Hematopoietic multipotent progenitor cell treated with erythropoietin and hydrocortisone succinate and interleukin-3 and kit ligand, for 8 days (in vitro differentiated cells): ENCODE measurements around the gene SLC35F5.
"Not testable (repeated sequence)": the region's sequence is repeated elsewhere in the genome, so short reads cannot be mapped to it uniquely, and the experiment has no call there.

Source experiments
- DNase-seq: peaks from one replicate; pipeline ENCODE4 v3.0.0-alpha.2; 2015

The SLC35F5 gene

DNA sequence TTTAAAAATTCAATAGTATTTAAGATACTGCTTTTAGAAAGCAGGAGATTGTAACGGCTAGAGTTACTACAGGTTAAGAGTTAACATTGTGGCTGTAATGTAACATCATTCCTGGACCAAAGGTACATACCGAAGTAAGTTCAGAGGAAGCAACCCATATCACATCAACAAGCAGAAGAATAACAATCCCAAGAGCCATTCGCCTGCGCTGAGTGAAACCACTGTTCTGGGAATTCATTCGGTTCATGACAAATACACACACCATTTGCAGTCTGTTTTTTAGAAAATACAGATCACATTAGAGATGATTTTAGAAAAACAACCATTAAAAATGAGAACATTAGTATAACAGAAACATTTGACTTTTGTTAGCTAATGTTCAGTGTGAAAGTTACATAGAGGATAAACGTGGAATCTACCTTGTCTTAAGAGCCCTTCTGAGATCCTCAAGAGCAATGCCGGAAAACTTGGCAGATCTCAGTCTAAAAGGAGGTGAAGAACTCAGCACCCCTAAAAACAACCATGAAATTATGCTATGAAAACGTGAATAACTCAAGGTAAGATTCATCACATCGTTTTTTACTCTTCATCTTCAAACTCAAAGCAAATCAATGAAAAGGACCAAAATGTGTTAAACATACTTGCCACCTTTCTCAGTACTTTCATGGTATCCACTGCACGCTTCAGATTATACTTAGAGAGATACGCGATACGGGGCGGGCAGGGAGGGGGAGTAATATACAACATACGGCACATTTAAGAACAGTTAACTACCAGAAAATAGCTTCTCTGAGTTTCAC lies 1.2 kb downstream of the SLC35F5 start:
- DNase-seq: no peak

DNA sequence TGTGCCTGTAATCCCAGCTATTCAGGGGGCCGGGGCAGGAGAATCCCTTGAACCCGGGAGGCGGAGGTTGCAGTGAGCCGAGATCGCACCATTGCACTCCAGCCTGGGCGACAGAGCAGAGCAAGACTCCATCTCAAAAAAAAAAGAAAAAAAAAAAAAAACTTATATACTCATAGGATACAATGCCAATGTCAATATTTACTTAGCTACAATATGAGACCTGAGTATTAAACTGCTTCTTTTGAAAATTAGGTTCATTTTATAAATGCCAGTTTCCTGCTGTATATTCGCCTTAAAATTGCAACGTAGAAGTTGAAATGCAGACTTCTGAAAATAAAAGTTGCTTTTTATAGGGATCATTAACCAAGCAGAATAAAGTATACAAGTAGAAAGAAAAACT lies 2.3 kb downstream of the SLC35F5 start:
- no peak for DNase-seq

DNA sequence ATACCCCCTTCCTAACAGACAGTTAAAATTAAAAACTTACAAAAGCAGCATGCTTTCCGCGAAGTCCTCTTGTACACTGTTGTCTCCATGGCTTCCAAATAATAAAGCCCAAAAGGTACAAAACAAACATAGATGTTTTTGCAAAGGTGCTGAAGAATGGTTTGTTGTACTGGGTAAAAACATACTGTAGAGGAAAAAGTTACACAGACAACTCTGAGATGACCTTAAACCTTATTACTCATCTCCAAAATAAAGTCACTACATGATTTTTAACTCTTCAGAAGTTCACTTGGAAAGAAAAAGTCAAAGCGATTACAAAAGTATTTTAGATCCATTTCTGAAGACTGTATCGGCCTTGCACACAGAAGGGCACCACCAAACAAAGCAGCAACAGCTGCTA lies 6.1 kb downstream of the SLC35F5 start:
- DNase-seq: no peak

DNA sequence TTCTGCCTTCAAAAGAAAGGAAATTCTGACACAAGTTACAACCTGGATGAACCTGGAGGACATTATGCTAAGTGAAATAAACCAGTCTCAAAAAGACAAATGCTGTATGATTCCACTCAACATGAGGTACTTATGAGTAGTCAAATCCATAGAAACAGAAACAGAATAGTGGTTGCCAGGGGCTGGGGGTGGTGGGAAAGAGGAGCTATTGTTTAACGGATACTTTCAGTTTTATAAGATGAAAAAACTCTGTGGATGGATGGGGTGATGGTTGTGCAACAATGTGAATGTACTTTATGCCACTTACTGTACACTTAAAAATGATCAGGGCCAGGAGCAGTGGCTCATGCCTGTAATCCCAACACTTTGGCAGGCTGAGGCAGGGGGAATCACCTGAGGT lies 15.4 kb downstream of the SLC35F5 start:
- no peak for DNase-seq

DNA sequence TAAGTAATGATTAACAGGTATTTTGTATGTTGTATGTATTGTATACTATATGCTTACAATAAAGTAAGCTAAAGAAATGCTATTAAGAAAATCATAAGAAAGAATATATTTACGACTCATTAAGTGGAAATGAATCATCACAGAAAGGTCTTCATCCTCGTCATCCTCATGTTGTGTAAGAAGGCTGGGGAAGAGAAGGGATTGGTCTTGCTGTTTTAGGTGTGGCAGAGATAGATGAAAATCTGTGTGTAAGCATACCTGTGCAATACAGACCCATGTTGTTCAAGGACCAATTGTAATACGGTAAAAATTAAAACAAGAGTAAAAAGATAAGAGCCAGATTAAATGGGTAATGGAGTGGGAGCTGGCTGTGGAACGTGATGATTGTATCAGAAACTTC lies 16.6 kb downstream of the SLC35F5 start:
- no peak for DNase-seq

DNA sequence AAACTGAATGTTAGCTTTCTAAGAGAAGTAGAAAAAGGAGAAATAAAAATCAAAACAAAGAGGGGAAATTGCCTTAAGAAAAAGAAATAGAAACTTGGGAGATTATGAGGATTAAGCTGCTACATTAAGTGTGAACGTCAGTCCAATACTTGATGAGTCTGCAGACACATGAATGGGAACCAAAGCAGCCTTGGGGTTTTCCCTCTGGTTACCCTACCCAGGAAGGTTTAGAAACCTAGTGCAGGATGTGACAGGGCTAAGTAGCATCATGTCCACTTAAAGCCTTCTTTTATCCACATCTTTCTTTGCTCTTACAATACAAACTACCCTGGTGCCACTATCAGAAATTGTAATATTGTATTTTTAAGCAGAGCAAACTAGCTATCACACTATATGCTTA lies 22.3 kb downstream of the SLC35F5 start:
- DNase-seq: no peak

DNA sequence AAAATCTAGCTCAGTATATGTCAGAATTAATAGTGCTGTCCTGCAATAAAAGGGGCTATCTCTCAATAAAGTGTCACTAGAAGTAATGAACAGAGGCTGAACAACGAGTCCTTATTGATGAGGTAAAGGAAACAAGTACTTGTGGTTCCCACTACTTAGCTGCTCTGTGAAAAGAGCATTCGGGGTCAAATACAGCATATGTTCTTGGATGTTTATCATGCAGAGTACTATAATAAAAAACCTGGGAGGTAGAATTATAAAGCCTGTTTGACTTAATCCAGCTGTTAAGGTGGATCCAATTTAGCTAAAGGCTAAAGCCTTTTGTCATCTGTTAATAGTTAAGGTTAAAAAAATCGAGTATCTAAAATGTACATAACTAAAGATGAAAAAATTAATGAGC lies 32.4 kb downstream of the SLC35F5 start:
- DNase-seq: no peak

DNA sequence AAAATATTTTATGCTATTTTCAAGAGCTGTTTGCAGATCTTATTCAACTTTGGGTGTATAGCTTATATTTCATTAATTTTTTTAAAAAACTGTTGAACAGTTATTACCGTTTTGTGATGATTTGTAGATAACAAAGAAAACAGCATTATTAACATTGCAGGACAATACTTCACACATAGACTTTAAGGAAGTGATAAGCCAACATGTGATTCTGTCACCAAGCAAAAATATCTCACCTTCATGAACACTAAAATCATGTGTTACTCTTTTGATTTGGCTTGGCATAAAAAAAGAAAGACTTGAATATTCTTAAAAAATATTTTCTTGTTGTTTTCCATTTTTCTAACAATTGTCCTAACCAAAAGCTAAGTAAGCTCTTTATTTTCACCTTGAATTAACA lies 33.0 kb downstream of the SLC35F5 start:
- DNase-seq: no peak

DNA sequence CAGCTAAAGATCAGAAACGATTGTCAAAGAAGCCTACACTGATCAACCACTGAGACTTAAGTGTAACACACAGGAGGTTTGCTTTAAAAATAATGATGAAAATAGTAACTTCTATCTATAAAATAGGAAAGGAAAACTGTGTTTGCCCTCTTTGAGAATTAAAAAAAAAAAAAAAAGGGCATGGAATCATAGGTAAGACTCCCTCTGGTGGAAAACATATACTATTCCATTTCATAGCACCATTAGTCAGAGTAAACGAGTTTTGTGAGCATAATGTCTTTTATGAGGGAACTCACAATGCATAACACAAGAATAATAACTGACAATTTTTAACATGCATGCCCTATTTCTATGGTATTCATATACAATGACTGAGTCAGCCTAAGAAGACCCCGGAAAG lies 36.3 kb downstream of the SLC35F5 start:
- DNase-seq: peak; percentile 36

DNA sequence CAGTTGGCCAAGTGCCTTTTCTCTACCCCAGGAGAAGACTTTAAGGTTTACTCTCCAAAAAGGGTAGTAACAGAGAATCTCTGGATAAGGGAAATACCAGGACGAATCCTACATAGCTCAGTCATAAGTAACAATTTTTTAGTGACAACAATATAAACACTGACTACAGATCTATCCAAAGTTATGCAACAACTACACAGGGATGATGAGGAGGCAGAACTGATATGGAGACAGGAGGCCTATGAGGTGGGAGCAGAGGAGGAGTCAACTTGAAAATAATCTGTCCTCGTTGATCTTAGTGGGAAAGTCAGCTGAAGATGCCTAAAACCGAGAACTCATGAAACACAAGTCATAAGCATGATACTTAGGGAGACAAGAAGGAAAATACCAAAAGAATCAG lies 40.2 kb downstream of the SLC35F5 start:
- DNase-seq: no peak

DNA sequence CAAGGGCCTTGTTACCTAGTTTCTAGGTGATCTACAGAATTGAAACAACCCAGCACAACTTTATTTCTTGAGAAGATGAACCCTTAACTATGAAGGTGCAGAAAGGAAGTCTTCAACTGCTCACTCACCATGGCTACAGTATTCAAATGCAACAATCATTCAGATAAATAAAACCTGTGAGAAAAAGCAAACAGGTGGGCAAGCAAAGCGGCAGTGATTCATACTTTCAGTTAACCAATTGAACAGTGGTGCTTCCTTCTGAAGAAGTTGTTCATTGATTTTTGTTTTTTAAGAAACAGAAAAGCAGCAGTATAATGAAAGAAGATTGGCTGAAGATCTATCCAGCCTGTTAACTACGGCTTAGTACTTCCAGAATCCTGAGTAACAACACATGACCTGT lies 43.5 kb downstream of the SLC35F5 start:
- DNase-seq: no peak

DNA sequence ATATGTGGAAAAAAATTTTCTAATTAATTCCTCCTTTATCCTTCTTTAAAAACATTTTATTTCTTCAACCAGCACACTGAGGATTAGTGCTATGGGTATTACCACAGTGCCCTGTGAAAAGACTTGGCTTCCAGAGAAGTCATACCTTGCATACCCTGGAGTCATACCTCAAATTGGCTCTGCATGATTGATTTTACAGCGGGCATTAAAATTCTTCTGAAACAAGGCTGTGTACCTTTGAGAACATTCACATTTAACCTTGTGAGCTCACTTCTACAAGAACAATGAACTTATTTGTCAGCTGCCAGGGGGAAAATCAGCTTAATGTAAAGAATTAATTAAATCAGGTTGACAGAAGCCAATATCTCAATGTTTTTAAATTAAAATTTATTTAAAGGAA lies 44.6 kb downstream of the SLC35F5 start:
- no peak for DNase-seq

DNA sequence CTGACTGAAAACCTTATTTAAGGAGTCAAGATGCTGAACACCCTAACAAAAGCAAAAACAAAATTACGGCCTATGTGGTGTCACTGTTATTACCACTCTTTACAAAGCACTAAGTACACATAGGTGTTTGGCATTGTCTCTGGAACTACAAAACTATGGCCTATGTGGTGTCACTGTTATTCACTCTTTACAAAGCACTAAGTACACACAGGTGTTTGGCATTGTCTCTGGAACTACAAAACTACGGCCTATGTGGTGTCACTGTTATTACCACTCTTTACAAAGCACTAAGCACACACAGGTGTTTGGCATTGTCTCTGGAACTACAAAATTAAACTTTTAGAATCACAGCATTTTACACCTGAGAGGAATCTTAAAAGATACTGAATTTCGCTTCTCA lies 47.4 kb downstream of the SLC35F5 start:
- DNase-seq: no peak

DNA sequence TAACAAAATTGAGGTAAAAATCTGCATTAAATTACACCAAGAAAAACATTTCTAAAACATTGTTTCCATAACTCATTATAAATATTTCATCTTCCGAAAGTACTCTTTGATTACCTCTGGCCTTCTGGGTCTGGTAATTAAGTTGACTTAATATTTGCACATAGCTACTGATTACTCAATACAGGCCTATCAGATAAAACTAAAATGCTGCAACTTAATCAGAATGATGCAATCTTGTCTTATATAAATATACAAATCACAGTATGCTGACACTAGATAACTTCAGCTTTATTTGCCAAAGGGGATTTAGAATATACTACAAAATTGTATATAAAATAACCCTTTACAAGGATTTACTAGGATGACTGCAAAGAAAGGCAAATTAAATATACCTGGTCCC lies 49.3 kb downstream of the SLC35F5 start:
- no peak for DNase-seq

DNA sequence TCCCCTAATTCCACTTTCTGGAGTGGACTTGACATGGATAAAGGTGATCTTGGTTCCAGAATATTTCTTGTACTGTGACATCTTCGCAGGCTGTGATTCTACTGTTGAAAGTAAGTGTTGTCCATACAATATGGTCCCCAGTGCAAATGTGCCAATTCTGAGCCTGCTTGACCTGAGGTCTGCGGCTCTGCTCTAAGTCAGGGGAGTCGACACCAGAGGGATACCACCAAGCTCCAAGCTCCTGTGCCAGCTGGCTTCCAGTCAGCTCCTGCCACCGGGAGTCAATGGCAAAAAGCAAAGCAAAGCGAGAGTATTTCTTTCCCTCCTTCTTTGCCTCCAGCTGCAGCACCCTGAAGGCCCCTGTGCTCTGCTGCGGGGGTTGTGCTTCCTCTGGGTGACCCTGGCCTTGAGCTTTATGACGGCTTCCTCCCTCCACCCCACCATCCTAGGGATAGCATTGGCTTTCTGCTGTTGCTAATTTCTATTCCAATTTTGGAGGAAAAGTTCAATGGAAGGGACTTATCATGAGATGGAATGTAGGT lies 50.4 kb downstream of the SLC35F5 start:
- DNase-seq: no peak

DNA sequence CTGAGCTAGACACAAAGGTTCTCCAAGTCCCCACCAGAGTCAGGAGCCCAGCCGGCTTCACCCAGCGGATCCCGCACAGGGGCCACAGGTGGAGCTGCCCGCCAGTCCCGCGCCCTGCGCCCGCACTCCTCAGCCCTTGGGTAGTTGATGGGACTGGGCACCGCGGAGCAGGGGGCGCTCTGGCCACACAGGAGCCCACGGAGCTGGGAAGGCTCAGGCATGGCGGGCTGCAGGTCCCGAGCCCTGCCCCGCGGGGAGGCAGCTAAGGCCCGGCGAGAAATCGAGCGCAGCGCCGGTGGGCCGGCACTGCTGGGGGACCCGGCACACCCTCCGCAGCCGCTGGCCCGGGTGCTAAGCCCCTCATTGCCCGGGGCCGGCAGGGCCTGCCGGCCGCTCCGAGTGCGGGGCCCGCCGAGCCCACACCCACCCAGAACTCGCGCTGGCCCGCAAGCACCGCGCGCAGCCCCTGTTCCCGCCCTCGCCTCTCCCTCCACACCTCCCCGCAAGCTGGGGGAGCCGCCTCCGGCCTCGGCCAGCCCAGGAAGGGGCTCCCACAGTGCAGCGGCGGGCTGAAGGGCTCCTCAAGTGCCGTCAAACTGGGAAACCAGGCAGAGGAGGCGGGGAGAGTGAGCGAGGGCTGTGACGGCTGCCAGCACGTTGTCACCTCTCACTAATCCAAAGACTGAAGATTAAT lies 52.0 kb downstream of the SLC35F5 start:
- not testable (repeated sequence) for DNase-seq

DNA sequence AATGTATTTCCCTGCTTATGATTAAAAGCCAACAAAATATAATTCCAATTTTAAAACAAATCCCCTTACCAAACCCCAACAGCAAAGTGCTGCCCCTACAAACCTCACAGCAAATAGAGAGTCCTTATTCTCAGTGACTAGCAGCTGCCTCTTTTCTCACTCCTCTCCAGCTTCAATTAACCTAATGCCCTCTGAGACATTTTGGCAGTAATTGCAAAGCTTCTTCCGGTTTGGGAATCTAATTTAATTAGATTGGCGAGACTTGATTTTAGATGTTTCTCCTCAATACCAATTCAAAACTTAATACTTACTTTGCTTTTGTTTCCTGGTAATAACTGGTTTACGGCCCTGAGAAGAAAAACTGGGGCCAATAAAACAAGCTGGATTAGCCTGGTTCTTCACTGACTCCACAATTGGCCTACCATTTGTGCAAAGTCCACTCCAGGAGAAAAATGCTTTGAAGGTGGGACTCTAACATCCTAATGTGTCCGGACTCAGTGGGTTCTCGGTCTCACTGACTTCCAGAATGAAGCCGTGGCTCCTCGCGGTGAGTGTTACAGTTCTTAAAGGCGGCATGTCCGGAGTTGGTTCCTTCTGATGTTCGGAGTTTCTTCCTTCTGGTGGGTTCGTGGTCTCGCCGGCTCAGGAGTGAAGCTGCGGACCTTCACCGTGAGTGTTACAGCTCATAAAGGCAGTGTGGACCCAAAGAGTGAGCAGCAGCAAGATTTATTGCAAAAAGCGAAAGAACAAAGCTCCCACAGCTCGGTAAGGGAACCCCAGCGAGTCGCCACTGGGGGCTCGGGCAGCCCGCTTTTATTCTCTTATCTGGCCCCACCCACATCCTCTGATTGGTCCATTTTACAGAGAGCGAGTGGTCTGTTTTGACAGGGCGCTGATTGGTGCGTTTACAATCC lies 52.8 kb downstream of the SLC35F5 start:
- DNase-seq: no peak

DNA sequence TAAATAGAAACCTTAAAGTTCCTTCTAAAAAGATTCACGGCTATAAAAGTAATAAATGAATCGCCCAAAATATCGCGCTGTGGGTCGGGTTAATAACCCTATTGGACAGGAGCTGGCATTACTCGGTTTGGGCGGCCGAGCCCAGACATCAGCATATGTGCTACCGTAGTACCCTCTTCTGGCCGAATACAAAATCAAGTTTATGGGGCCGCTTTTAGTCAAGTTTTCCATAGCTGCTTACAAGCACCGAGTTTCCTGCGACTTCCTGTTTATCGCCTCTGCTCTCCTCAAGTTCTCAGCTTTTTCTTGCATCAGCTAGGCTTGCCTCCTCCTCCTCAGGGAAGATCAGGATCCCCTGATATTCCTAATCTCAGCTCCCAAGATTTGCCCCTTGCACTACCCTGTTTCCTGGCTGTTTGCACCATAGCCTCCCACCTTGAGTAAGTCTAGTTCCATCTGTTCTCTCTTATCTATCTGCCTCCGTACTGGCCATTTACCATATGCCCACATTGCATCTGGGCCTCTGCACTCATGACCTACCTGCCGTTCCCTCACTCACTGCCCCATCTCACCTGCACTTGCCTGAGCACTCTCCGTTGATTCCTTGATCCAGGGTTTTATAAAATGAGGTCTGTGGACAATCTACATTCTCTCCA lies 56.1 kb downstream of the SLC35F5 start:
- peak; percentile 87 for DNase-seq

DNA sequence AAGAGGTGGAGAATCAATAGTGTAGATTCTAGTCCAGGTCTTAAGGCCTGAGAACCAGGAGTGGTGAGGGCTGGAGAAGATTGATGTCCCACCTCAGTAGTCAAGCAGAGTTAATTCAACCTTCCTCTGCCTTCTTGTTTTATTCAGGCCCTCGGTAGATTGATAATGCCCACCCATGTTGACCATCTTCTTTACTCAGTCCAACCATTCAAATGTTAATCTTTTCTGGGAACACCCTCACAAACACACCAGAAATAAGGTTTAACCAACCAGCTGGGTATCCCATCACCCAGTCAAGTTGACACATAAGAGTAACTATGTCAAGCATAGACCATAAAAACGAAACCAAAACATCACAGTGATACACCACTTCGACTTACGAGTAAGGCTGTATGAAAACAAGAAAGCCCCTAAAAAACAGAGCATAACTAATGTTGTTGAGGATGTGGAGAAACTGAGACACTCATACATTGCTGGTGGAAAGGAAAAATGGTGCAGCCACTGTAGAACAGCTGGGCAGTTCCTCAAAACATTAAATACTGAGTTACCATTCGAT lies 57.5 kb downstream of the SLC35F5 start:
- DNase-seq: no peak

DNA sequence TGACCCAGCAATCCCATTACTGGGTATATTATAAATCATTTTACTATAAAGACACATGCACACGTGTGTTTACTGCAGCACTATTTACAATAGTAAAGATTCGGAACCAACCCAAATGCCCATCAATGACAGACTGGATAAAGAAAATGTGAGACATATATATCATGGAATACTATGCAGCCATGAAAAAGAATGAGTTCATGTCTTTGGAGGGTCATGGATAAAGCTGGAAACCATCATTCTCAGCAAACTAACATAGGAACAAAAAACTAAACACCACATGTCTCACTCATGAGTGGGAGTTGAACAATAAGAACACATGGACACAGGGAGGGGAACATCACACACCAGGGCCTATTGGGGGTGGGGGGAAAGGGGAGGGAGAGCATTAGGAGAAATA lies 58.2 kb downstream of the SLC35F5 start:
- not testable (repeated sequence) for DNase-seq

DNA sequence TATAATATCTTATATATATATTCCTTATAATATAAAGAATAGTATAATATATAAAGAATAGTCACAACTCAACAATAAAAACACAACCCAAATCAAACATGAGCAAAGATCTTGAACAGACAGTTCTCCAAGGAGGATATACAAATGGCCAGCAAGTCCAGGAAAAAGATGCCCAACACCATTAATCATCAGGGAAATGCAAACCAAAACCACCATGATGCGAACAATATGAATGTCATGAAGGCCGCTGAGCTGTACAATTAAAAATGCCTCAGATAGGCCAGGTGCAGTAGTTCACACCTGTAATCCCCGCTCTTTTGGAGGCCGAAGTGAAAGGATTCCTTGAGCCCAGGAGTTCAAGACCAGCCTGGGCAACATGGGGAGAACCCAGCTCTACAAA lies 58.9 kb downstream of the SLC35F5 start:
- DNase-seq: no peak

DNA sequence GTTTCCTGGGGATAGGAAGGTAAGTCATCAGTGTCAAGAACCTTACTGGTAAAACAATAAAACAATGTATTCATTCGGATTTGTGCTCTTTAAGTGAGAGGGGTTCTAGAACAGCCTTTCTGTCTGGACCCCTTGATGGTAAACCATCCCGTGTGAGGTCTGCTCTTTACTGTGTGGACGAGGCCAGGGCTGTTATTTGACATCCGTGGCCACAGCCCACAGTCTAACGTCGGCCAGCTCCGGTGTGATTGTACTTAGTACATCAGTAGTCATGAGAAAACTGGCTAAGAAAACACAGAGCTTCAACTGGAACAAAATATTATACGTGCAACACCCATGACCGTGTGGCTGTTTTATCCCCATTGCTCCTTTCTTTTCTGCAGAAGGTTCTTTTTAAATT lies 62.0 kb downstream of the SLC35F5 start:
- no peak for DNase-seq
